Esophagus mucosa (tissue), 1 donor: ENCODE data around the gene MTM1. TPM values are rescaled to one million over a fixed set of nuclear protein-coding genes. Genes with fewer than 3 reads are reported as not detected.

Experiments
- ATAC-seq: fragments of 200-7000 bp; cut with Tn5 transposase; one replicate; pipeline ENCODE4 v1.9.1; 2020
- total RNA-seq: library from RNA; stranded (reverse); gene quantifications from one replicate; pipeline ENCODE4 v1.2.4, GENCODE V29; 2023
- donor health status: DM: yes; HTN: yes; CAD: no.

MTM1 gene
- total RNA-seq, 1 donor from 2014 or later, result 13.2 TPM

GRCh38 chrX:150551963-150552362, 16.5 kb upstream of the MTM1 start:
- no peak for ATAC-seq

GRCh38 chrX:150558424-150558823, 10.0 kb upstream of the MTM1 start:
- no peak for ATAC-seq

- no peak for ATAC-seq
These were observed 3.6 kb upstream of the MTM1 start for GRCh38 chrX:150564838-150565237.

- no peak for ATAC-seq
These were observed 2.9 kb upstream of the MTM1 start for GRCh38 chrX:150565551-150565950.

GRCh38 chrX:150566734-150567182, 1.7 kb upstream of the MTM1 start:
- ATAC-seq, result no peak

- ATAC-seq, result no peak
These were observed 639 bp upstream of the MTM1 start for GRCh38 chrX:150567645-150568319.

- peak; percentile 25 for ATAC-seq
These were observed 695 bp downstream of the MTM1 start for GRCh38 chrX:150569155-150569477.

GRCh38 chrX:150570512-150570911, 2.1 kb downstream of the MTM1 start:
- no peak for ATAC-seq

GRCh38 chrX:150572206-150572605, 3.8 kb downstream of the MTM1 start:
- peak; percentile 32 for ATAC-seq

GRCh38 chrX:150573106-150573505, 4.7 kb downstream of the MTM1 start:
- ATAC-seq, result no peak

GRCh38 chrX:150573702-150574101, 5.3 kb downstream of the MTM1 start:
- no peak for ATAC-seq

- ATAC-seq, result no peak
These were observed 6.4 kb downstream of the MTM1 start for GRCh38 chrX:150574559-150575418.

GRCh38 chrX:150575419-150575814, 7.0 kb downstream of the MTM1 start:
- ATAC-seq, result peak; percentile 89

- no peak for ATAC-seq
These were observed 8.8 kb downstream of the MTM1 start for GRCh38 chrX:150577174-150577573.

GRCh38 chrX:150581093-150581775, 12.8 kb downstream of the MTM1 start:
- no peak for ATAC-seq

GRCh38 chrX:150582338-150582948, 14.0 kb downstream of the MTM1 start:
- ATAC-seq, result no peak

GRCh38 chrX:150587585-150588503, 19.4 kb downstream of the MTM1 start:
- no peak for ATAC-seq

GRCh38 chrX:150594584-150594983, 26.2 kb downstream of the MTM1 start:
- ATAC-seq, result no peak

GRCh38 chrX:150599226-150599625, 30.8 kb downstream of the MTM1 start:
- ATAC-seq, result no peak

- no peak for ATAC-seq
These were observed 33.9 kb downstream of the MTM1 start for GRCh38 chrX:150602296-150602695.

GRCh38 chrX:150602743-150603142, 34.3 kb downstream of the MTM1 start:
- ATAC-seq, result no peak

- ATAC-seq, result peak; percentile 60
These were observed 37.2 kb downstream of the MTM1 start for GRCh38 chrX:150605603-150606002.
